ENCODE results near the gene TMEM150B. TPM values are rescaled to one million over a fixed set of nuclear protein-coding genes. Genes with fewer than 3 reads are reported as not detected.

The TMEM150B gene
- total RNA-seq, 2 donors from 2014 or later, result 0.73 to 0.95 TPM

DNA sequence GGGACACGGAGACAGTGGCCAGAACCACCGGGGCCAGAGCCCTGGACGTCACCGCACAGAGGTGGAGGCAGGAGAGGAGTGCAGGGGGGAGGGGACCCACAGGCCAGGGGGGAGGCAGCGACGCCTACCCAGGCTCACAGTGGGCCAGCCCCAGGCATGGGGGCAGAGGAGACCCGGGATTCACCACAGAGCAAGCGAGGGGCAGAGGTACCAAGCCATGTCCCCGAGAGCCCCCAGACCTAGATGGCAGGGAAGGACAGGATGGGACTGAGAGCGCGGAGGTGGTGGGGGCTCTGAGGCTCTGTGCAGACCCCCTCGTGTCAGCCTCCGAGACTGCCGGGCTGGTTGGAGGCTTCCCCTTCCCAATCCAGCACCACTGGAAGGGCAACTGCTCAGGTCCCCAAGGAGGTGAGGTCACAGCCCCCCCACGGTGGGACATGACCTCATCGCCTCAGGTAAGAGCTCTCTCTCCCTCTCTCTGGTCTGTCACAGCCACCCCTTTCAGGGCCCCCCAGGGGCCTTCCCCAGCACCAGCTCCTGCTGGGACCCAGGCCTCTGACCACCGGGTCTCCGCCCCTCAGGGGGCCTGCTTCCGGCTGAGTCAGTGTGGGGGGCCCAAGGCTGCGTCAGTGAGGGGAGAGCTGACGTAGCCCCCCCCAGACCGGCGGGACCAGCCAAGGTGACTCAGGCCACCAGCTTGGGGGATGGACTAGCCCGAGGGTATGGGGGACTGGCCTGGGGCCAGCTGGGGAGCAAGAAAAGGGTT, 47.4 kb upstream of the TMEM150B start:
- Histone ChIP-seq H3K9me3 (ENCODE audit: control insufficient read depth, low read length) (no peaks in the 10 kb centered on the region), H3K27me3 (ENCODE audit: control insufficient read depth, insufficient read depth, low read length, poor library complexity, severe bottlenecking) (peaks cover 51% of the 10 kb centered on the region), H3K36me3 (ENCODE audit: control insufficient read depth, insufficient read depth, low read length) (no peaks in the 10 kb centered on the region), H3K4me3 (ENCODE audit: low read length) (no peak overlapping the region), H3K9ac (ENCODE audit: extremely low read depth, low read length, poor library complexity, severe bottlenecking) (no peak overlapping the region), H3K4me1 (ENCODE audit: control insufficient read depth, insufficient read depth, low read length) (peaks cover 5% of the 10 kb centered on the region), H3K27ac (ENCODE audit: low read depth, low read length) (no peak overlapping the region)
- Mint-ChIP-seq H3K4me3 (no peak overlapping the region), H3K36me3 (ENCODE audit: low read depth) (no peaks in the 10 kb centered on the region), H3K9me3 (no peaks in the 10 kb centered on the region), H3K27ac (no peak overlapping the region), H3K27me3 (ENCODE audit: insufficient read depth) (peaks cover 63% of the 10 kb centered on the region), H3K4me1 (peaks cover 14% of the 10 kb centered on the region)
- 63 to 66% methylated on average over 17 to 24 of the region's 24 CpGs for WGBS, 2 experiments (ENCODE audit: insufficient coverage in 1 of 2, insufficient read length in 1 of 2)
- TF ChIP-seq, protein P1, sequence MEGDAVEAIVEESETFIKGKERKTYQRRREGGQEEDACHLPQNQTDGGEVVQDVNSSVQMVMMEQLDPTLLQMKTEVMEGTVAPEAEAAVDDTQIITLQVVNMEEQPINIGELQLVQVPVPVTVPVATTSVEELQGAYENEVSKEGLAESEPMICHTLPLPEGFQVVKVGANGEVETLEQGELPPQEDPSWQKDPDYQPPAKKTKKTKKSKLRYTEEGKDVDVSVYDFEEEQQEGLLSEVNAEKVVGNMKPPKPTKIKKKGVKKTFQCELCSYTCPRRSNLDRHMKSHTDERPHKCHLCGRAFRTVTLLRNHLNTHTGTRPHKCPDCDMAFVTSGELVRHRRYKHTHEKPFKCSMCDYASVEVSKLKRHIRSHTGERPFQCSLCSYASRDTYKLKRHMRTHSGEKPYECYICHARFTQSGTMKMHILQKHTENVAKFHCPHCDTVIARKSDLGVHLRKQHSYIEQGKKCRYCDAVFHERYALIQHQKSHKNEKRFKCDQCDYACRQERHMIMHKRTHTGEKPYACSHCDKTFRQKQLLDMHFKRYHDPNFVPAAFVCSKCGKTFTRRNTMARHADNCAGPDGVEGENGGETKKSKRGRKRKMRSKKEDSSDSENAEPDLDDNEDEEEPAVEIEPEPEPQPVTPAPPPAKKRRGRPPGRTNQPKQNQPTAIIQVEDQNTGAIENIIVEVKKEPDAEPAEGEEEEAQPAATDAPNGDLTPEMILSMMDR (conservative IDR thresholded peaks at IDR 0.05), result no peak
- DNase-seq, result peak; percentile 67

DNA sequence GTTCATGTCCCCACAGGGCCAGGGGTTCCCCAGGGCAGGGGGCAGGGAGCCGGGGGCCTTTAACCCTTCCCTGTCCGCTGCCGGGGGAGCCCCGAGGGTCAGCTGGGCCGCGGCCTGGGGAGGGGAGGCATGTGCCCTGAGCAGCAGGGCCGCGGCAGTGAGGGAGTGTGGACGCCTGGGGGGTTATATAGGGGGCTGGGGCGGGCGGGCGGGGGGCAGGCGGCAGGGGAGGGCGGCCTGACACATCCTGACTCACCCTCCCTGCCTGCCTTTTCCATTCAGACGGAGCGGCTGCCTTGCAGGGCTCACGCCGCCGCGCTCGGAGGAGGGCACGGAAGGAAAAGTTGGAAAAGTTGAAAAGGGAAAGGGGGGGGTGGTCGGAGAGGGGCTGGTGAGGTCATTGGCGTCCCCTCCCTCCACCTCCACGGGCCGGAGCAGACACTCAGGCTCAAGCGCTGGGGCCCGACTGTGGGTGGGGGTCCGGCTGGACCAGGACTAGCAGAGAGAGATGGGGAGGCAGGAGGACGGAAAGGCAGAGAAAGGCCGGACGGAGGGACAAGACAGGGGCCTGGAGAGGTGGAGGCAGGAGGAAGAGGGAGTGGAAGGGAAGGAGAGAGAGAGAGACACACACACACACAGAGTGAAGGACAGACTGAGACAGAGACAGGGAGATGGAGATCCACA, 45.3 kb upstream of the TMEM150B start, which contains the start of gene IL11:
Gene IL11 (minus strand): TSS at position 159 of the 684 bp plus-strand sequence. CDS start 153 bp downstream, at position 6.
- H3K27me3 ChIP-seq (ENCODE audit: control insufficient read depth, insufficient read depth, low read length, poor library complexity, severe bottlenecking), result peaks cover 49% of the 10 kb centered on the region

GRCh38 chr19:55369653-55370304, 44.6 kb upstream of the TMEM150B start:
- Histone ChIP-seq H3K4me1 (ENCODE audit: control insufficient read depth, insufficient read depth, low read length) (peaks cover 5% of the 10 kb centered on the region), H3K4me3 (ENCODE audit: low read length) (peak overlapping the region; percentile 49), H3K27ac (ENCODE audit: low read depth, low read length) (no peak overlapping the region), H3K36me3 (ENCODE audit: control insufficient read depth, insufficient read depth, low read length) (no peaks in the 10 kb centered on the region), H3K27me3 (ENCODE audit: control insufficient read depth, insufficient read depth, low read length, poor library complexity, severe bottlenecking) (peaks cover 49% of the 10 kb centered on the region), H3K9ac (ENCODE audit: extremely low read depth, low read length, poor library complexity, severe bottlenecking) (no peak overlapping the region), H3K9me3 (ENCODE audit: control insufficient read depth, low read length) (no peaks in the 10 kb centered on the region)
- DNase-seq, result peak; percentile 95
- Mint-ChIP-seq H3K27me3 (ENCODE audit: insufficient read depth) (peaks cover 62% of the 10 kb centered on the region), H3K36me3 (ENCODE audit: low read depth) (no peaks in the 10 kb centered on the region), H3K27ac (no peak overlapping the region), H3K4me1 (peaks cover 8% of the 10 kb centered on the region), H3K4me3 (peak overlapping the region; percentile 60), H3K9me3 (no peaks in the 10 kb centered on the region)
- WGBS, 2 experiments (ENCODE audit: insufficient coverage in 1 of 2, insufficient read length in 1 of 2), result 1 to 2% methylated on average over 23 to 53 of the region's 59 CpGs
- TF ChIP-seq, protein P1 (conservative IDR thresholded peaks at IDR 0.05), result no peak

More for the DNA sequence above, 45.3 kb upstream of the TMEM150B start, which contains the start of gene IL11:
- Histone ChIP-seq H3K9ac (ENCODE audit: extremely low read depth, low read length, poor library complexity, severe bottlenecking) (no peak within 1 kb of the TSS), H3K9me3 (ENCODE audit: control insufficient read depth, low read length) (no peaks in the 10 kb centered on the region), H3K27ac (ENCODE audit: low read depth, low read length) (no peak within 1 kb of the TSS), H3K36me3 (ENCODE audit: control insufficient read depth, insufficient read depth, low read length) (no peaks in the 10 kb centered on the region), H3K4me1 (ENCODE audit: control insufficient read depth, insufficient read depth, low read length) (peaks cover 5% of the 10 kb centered on the region), H3K4me3 (ENCODE audit: low read length) (peak within 1 kb of the TSS; percentile 49)
- peaks cover 59% of the 10 kb centered on the region for H3K27me3 Mint-ChIP-seq (ENCODE audit: insufficient read depth)
- no peaks in the 10 kb centered on the region for H3K36me3 Mint-ChIP-seq (ENCODE audit: low read depth)
- peak; percentile 70 for DNase-seq
- no peak within 1 kb of the TSS for H3K27ac Mint-ChIP-seq
- peaks cover 8% of the 10 kb centered on the region for H3K4me1 Mint-ChIP-seq
- 13 to 18% methylated on average over 6 to 26 of the region's 32 CpGs for WGBS, 2 experiments (ENCODE audit: insufficient coverage in 1 of 2, insufficient read length in 1 of 2)
- H3K9me3 Mint-ChIP-seq, result no peaks in the 10 kb centered on the region
- H3K4me3 Mint-ChIP-seq, result peak within 1 kb of the TSS; percentile 60
- TF ChIP-seq, protein P1 (conservative IDR thresholded peaks at IDR 0.05), result no peak
